Endothelial cell of umbilical vein (primary cell): ENCODE results near the gene TULP1.

ENCODE experiments used
- CTCF ChIP-seq, 2 donors: IDR thresholded peaks; 1 replicate in 1 of 2; 2 replicates in 1 of 2; pipeline ENCODE4 v1.5.1; 2011; ENCODE audit warnings: low read length in 2 of 2, mild to moderate bottlenecking in 2 of 2, moderate library complexity in 2 of 2, control low read depth in 1 of 2, inconsistent platforms in 1 of 2, low read depth in 1 of 2; ENCODE audit not compliant: insufficient read depth in 1 of 2; ENCODE audit errors: extremely low read depth in 1 of 2
- EZH2 ChIP-seq: IDR thresholded peaks from 2 replicates; pipeline ENCODE4 v1.6.1; 2012; ENCODE audit warnings: borderline replicate concordance, low read depth, mild to moderate bottlenecking, moderate library complexity, low read length, inconsistent platforms; ENCODE audit not compliant: severe bottlenecking
- FOS ChIP-seq: IDR thresholded peaks from 2 replicates; pipeline ENCODE4 v1.6.1; 2011; ENCODE audit warnings: mild to moderate bottlenecking, low read length, moderate library complexity, borderline replicate concordance; ENCODE audit not compliant: insufficient read depth
- GATA2 ChIP-seq: IDR thresholded peaks from 2 replicates; pipeline ENCODE4 v1.7.0; 2011; ENCODE audit warnings: low read depth, mild to moderate bottlenecking, moderate library complexity, mixed read lengths, low read length; ENCODE audit not compliant: insufficient read length, insufficient read depth
- JUN ChIP-seq: IDR thresholded peaks from 2 replicates; pipeline ENCODE4 v1.6.1; 2011; ENCODE audit warnings: borderline replicate concordance, low read depth; ENCODE audit not compliant: insufficient read length, insufficient read depth
- MAX ChIP-seq: IDR thresholded peaks from 2 replicates; pipeline ENCODE4 v1.6.1; 2011; ENCODE audit not compliant: insufficient read depth, insufficient read length
- MYC ChIP-seq: IDR thresholded peaks from one replicate; pipeline ENCODE4 v1.6.1; 2011; ENCODE audit warnings: mild to moderate bottlenecking, low read depth, low read length
- POLR2A ChIP-seq: IDR thresholded peaks from 2 replicates; pipeline ENCODE4 v1.6.1; 2012; ENCODE audit warnings: low read depth, mild to moderate bottlenecking, control low read depth, low read length
- POLR2AphosphoS5 ChIP-seq: IDR thresholded peaks from 2 replicates; pipeline ENCODE4 v1.6.1; 2012; ENCODE audit warnings: low read depth, mild to moderate bottlenecking, control low read depth, low read length, moderate library complexity; ENCODE audit not compliant: insufficient read depth

DNA sequence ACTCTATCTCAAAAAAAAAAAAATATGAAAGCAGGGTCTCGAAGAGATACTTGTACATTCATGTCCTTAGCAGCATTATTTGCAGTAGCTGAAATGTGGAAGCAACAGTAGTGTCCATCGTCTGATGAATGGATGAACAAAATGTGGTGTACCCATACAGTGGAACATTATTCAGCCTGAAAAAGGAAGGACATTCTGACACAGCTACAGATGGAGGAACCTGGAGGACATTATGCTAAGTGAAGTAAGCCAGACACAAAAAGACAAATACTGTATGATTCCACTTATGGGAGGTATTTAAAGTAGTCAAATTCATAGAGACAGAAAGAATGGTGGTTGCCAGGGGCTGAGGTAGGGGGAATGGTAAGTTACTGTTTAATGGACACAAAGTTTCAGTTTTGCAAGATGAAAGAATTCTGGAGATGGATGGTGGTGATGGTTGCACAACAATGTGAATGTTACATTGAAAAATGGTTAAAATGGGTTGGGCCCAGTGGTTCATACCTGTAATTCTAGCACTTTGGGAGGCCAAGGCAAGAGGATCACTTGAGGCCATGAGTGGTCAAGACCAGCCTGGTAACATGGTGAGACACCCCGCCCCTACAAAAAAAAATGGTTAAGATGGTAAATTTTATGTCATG is 11.8 kb upstream of the TULP1 start:
- TF ChIP-seq CTCF (IDR thresholded peaks at IDR 0.05; ENCODE audit: extremely low read depth in 1 of 2, insufficient read depth in 1 of 2, low read depth in 1 of 2, low read length in 2 of 2): no peak
- no peak for TF ChIP-seq EZH2
- no peak for TF ChIP-seq POLR2AphosphoS5
- no peak for TF ChIP-seq MAX
- TF ChIP-seq MYC: no peak
- TF ChIP-seq JUN: no peak
- TF ChIP-seq POLR2A: no peak
- no peak for TF ChIP-seq GATA2
- TF ChIP-seq FOS: no peak
